ENCODE results near the gene PAAF1. TPM values are rescaled to one million over a fixed set of nuclear protein-coding genes. Genes with fewer than 3 reads are reported as not detected.

PAAF1 gene, protein sequence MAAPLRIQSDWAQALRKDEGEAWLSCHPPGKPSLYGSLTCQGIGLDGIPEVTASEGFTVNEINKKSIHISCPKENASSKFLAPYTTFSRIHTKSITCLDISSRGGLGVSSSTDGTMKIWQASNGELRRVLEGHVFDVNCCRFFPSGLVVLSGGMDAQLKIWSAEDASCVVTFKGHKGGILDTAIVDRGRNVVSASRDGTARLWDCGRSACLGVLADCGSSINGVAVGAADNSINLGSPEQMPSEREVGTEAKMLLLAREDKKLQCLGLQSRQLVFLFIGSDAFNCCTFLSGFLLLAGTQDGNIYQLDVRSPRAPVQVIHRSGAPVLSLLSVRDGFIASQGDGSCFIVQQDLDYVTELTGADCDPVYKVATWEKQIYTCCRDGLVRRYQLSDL
- 7.7 and 10.2 TPM in 2 replicates for total RNA-seq

DNA sequence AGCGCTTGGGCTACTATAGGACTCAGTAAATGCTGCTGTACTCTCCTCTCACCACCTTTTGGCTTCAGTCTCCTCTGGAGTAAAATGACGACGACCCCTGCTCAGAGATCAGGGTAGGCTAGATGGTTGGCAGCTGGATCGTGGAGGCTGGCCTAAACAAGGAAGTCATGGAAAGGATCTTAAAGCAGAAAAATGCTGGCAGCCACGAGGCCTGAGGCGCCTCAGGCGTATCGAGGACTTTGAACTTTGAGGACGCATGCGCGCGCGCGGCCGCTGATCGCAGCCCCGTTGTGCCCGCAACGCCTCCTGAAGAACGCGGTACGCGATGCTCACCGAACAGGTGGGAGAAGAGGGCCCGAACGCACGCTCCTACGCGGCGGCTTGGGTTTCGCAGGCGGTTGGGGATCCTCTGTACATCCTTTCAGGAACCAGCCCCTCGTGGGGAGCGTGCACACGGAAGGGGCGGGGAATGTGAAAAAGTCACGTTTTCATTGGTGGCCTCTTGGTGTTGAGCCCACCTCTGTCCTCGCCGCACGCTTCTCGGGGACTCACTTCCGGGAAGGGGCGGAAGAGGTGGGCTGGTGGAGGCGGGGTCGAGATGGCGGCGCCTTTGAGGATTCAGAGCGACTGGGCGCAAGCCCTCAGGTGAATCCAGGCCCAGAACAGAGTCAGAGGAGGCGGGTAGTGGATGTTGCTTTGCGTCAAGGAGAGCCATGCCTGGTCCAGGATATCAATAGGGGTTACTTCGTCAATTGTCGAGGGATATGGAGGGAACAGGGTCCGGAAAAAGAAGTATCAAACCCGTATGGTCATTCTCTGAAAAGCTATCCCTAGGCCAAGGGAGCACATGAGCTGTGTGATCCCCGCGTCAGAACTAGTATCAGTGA is at the start of gene PAAF1, which contains the start of gene COA4:
Gene PAAF1 (plus strand): TSS at position 576 of the 887 bp plus-strand sequence. CDS start 23 bp downstream, at position 599.
Gene COA4 (minus strand): TSS at position 423 of the 887 bp plus-strand sequence. CDS start 3,468 bp downstream, outside the sequence.

DNA sequence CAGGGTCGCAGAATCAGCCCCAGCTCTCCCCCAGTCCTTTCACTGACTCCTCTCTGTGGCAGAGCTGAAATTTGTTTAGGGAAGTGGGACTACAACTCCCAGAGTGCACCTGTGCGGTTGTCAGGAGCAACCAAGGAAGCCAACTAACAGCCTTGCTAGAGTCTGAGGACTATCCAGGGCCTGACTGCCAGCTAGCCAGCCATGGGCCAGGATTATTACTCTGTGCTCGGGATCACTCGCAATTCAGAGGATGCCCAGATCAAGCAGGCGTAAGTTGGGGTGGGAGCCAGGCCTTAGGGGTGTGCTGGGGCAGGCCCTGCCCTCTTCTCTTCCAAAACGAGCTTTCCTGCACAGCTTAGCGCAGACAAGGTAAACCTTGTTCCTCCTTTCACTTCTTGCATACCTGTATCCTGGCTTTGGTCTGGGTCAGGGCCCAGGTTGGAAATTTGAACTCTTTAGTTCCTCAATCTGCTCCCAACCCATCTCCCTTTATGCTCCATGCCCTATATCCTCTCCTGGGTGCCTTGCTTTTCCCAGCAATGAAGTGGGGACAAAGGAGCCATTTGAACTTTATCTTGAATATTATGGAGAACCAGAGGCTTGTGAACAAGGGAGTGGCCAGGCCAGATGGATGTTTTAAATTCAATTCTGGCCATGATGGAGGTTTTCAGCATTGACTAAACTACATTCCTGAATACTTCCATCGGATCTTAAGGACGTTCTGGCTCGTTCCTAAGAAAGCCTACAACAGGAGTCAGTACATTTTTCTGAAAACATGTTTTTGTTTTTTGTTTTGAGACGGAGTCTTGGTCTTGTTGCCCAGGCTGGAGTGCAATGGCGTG is 74.3 kb downstream of the PAAF1 start, which contains the start of gene DNAJB13:
Gene DNAJB13 (plus strand): TSS at position 158 of the 842 bp plus-strand sequence. CDS start 44 bp downstream, at position 202.

Other genes with a start within 250 kb of the PAAF1 start
- gene PLEKHB1, start 230.4 kb upstream of the PAAF1 start, total RNA-seq: 0.37 and 0.40 TPM in 2 replicates
- 127 and 131 TPM in 2 replicates for gene RAB6A, start 115.9 kb upstream of the PAAF1 start, total RNA-seq
- 25.2 and 30.4 TPM in 2 replicates for gene MRPL48, start 89.1 kb upstream of the PAAF1 start, total RNA-seq
- 45.9 and 72.7 TPM in 2 replicates for gene COA4, start 153 bp upstream of the PAAF1 start, total RNA-seq
- gene DNAJB13, start 74.0 kb downstream of the PAAF1 start, total RNA-seq: not detected in 2 replicates
- 0.40 and 0.44 TPM in 2 replicates for gene UCP2, start 105.8 kb downstream of the PAAF1 start, total RNA-seq
- gene UCP3, start 132.1 kb downstream of the PAAF1 start, total RNA-seq: 0.26 and 0.44 TPM in 2 replicates